NCI-H2227 (cell line): ENCODE data around the gene RARA.

Source experiments
- DNase-seq: peaks from one replicate; lab custom pipeline; 2025; ENCODE audit not compliant: unreplicated experiment; lab: John Stamatoyannopoulos, UW

Gene RARA

GRCh38 chr17:40309031-40309948 lies at the start of gene RARA:
Gene RARA (plus strand): TSS chr17:40309180. CDS start chr17:40331219, 22,039 bp downstream.
- peak; percentile 62 for DNase-seq

GRCh38 chr17:40259505-40259904 lies 49.5 kb upstream of the RARA start:
- DNase-seq: no peak

- DNase-seq: no peak
Observed at GRCh38 chr17:40260528-40260927, 48.5 kb upstream of the RARA start.

- no peak for DNase-seq
Observed at GRCh38 chr17:40264458-40265185, 44.4 kb upstream of the RARA start.

GRCh38 chr17:40265337-40265736 lies 43.6 kb upstream of the RARA start:
- DNase-seq: no peak

- DNase-seq: no peak
Observed at GRCh38 chr17:40266882-40267281, 42.1 kb upstream of the RARA start.

- no peak for DNase-seq
Observed at GRCh38 chr17:40268141-40268712, 40.8 kb upstream of the RARA start.

GRCh38 chr17:40278414-40278813 lies 30.6 kb upstream of the RARA start:
- DNase-seq: no peak

GRCh38 chr17:40279402-40279801 lies 29.6 kb upstream of the RARA start:
- DNase-seq: no peak

GRCh38 chr17:40281663-40282062 lies 27.3 kb upstream of the RARA start:
- DNase-seq: no peak

- no peak for DNase-seq
Observed at GRCh38 chr17:40283662-40284061, 25.3 kb upstream of the RARA start.

- no peak for DNase-seq
Observed at GRCh38 chr17:40284085-40284713, 24.8 kb upstream of the RARA start.

GRCh38 chr17:40286473-40286872 lies 22.5 kb upstream of the RARA start:
- no peak for DNase-seq

- no peak for DNase-seq
Observed at GRCh38 chr17:40287159-40287493, 21.9 kb upstream of the RARA start.

- DNase-seq: peak; percentile 99
Observed at GRCh38 chr17:40287494-40288369, 21.2 kb upstream of the RARA start, which contains the start of gene CDC6. Gene CDC6 (plus strand): TSS chr17:40287879. CDS start chr17:40289421, 1,542 bp downstream.

GRCh38 chr17:40290629-40291280 lies 18.2 kb upstream of the RARA start:
- DNase-seq: peak; percentile 67

GRCh38 chr17:40291281-40291664 lies 17.7 kb upstream of the RARA start:
- no peak for DNase-seq

GRCh38 chr17:40293363-40293762 lies 15.6 kb upstream of the RARA start:
- DNase-seq: no peak

- DNase-seq: no peak
Observed at GRCh38 chr17:40295488-40296436, 13.2 kb upstream of the RARA start.
